ENCODE measurements around the gene CABP4.

The CABP4 gene

GRCh38 chr11:67498544-67498972 is 43.4 kb downstream of the CABP4 start:
- H3K4me3 ChIP-seq (ENCODE audit: low read depth, low read length) = no peak overlapping the region
- TF ChIP-seq CTCF (IDR thresholded peaks at IDR 0.05) = no peak

DNA sequence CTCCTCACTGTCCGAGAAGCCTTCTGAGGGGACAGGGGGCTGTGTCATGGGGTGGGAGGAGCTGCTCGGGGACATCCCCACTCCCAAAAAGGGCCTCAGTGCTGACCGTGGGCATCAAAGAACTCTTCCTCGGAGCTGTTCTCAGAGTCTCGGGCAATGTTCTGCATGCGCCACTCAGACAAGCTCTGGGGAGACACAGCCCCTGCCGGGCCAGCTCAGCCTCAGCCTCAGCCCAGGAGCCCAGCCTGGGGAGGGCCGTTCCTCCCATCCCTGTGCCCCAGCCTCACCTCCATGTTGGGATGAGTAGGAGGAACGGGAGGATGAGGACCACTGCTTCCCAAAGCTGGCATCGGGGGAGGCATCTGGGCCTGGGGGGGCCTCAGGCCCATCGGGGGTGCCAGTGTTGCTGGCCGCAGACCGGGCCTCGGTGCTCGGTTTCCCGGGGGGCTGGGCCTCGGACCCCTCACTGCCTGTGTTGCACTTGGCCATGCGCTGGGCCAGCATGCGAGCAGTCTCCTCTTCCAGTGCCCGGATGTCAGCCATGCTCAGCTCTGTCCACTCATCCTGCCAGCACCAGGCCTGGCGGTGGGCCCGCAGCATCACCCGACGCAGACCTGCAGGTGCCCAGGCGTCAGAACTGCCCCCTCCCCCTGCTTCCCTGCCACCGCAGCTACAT is 44.8 kb downstream of the CABP4 start:
- Histone ChIP-seq H3K4me2 (ENCODE audit: low read length) (no peak overlapping the region), H3K4me1 (no peaks in the 10 kb centered on the region), H3K79me2 (no peaks in the 10 kb centered on the region), H2AFZ (no peak overlapping the region), H3K36me3 (ENCODE audit: control insufficient read depth, insufficient read depth, low read length) (no peaks in the 10 kb centered on the region), H3K27me3 (ENCODE audit: control insufficient read depth, insufficient read depth, low read length) (no peaks in the 10 kb centered on the region), H3K27ac (no peak overlapping the region), H3K9me3 (ENCODE audit: control insufficient read depth, low read length) (no peaks in the 10 kb centered on the region), H3K4me3 (ENCODE audit: low read depth, low read length) (no peak overlapping the region), H3K9ac (no peak overlapping the region)
- TF ChIP-seq CTCF (IDR thresholded peaks at IDR 0.05) = no peak

More at GRCh38 chr11:67498544-67498972, 43.4 kb downstream of the CABP4 start:
- Histone ChIP-seq H3K9me3 (ENCODE audit: control insufficient read depth, low read length) (no peaks in the 10 kb centered on the region), H3K27ac (no peak overlapping the region), H3K27me3 (ENCODE audit: control insufficient read depth, insufficient read depth, low read length) (no peaks in the 10 kb centered on the region), H3K4me2 (ENCODE audit: low read length) (no peak overlapping the region), H3K4me1 (no peaks in the 10 kb centered on the region), H3K9ac (no peak overlapping the region), H2AFZ (no peak overlapping the region), H3K79me2 (no peaks in the 10 kb centered on the region), H3K36me3 (ENCODE audit: control insufficient read depth, insufficient read depth, low read length) (no peaks in the 10 kb centered on the region)

- H3K27ac ChIP-seq = no peak overlapping the region
- no peaks in the 10 kb centered on the region for H3K9me3 ChIP-seq (ENCODE audit: control insufficient read depth, low read length)
- no peak overlapping the region for H3K4me2 ChIP-seq (ENCODE audit: low read length)
- no peaks in the 10 kb centered on the region for H3K79me2 ChIP-seq
- peaks cover 2% of the 10 kb centered on the region for H3K4me1 ChIP-seq
- H3K4me3 ChIP-seq (ENCODE audit: low read depth, low read length) = no peak overlapping the region
- no peaks in the 10 kb centered on the region for H3K36me3 ChIP-seq (ENCODE audit: control insufficient read depth, insufficient read depth, low read length)
- H3K9ac ChIP-seq = no peak overlapping the region
- no peak overlapping the region for H2AFZ ChIP-seq
- no peak for TF ChIP-seq CTCF (IDR thresholded peaks at IDR 0.05)
- H3K27me3 ChIP-seq (ENCODE audit: control insufficient read depth, insufficient read depth, low read length) = no peaks in the 10 kb centered on the region
Measured at GRCh38 chr11:67500484-67500821, 45.3 kb downstream of the CABP4 start.

GRCh38 chr11:67500831-67501715 is 45.9 kb downstream of the CABP4 start:
- H3K36me3 ChIP-seq (ENCODE audit: control insufficient read depth, insufficient read depth, low read length) = no peaks in the 10 kb centered on the region
- no peaks in the 10 kb centered on the region for H3K27me3 ChIP-seq (ENCODE audit: control insufficient read depth, insufficient read depth, low read length)
- no peak overlapping the region for H3K4me2 ChIP-seq (ENCODE audit: low read length)
- no peak for TF ChIP-seq CTCF (IDR thresholded peaks at IDR 0.05)
- no peaks in the 10 kb centered on the region for H3K9me3 ChIP-seq (ENCODE audit: control insufficient read depth, low read length)
- H3K79me2 ChIP-seq = no peaks in the 10 kb centered on the region
- no peak overlapping the region for H3K9ac ChIP-seq
- no peak overlapping the region for H3K4me3 ChIP-seq (ENCODE audit: low read depth, low read length)
- H3K27ac ChIP-seq = no peak overlapping the region
- peaks cover 6% of the 10 kb centered on the region for H3K4me1 ChIP-seq
- H2AFZ ChIP-seq = no peak overlapping the region

All from parathyroid adenoma (tissue), 2 donors.